T-cell (primary cell): ENCODE results near the gene PIK3C2G. TPM values are rescaled to one million over a fixed set of nuclear protein-coding genes. Genes with fewer than 3 reads are reported as not detected.

ENCODE experiments used
- ATAC-seq, 4 experiments: fragments of 200-7000 bp in 3 of 4; fragments of 150-1000 bp in 1 of 4; cut with Tn5 transposase; replicated peaks in 1 of 4; 1 replicate in 3 of 4; 2 replicates in 1 of 4; pipeline ENCODE4 v1.10.0; 2021; ENCODE audit warnings: moderate library complexity in 3 of 4, mild to moderate bottlenecking in 2 of 4, moderate number of reproducible peaks in 1 of 4
- CTCF ChIA-PET, 2 donors: fragments of 300-600 bp; sonication (Branson Sonifier 250); formaldehyde crosslinking; loops; one replicate each; lab custom pipeline; 2022; ENCODE audit warnings: antibody characterized with exemption in 2 of 2; lab: Charles Lee
- POLR2A ChIA-PET, 2 donors: fragments of 300-600 bp; sonication (Branson Sonifier 250); formaldehyde crosslinking; loops; one replicate each; lab custom pipeline; 2022; ENCODE audit warnings: antibody characterized with exemption in 2 of 2; lab: Charles Lee
- DNase-seq, 35 experiments: peaks; one replicate each; pipeline versions ENCODE4 v3.0.0 to v3.0.0-alpha.2; 2013 to 2023
- H3K27ac ChIP-seq: one replicate; pipeline ENCODE4 v1.5.1; 2013; ENCODE audit warnings: low read length
- H3K27me3 ChIP-seq, 2 experiments: replicated peaks in 1 of 2; 1 replicate in 1 of 2; 2 replicates in 1 of 2; pipeline versions ENCODE4 v1.6.1 to v1.7.0; 2013; ENCODE audit warnings: low read length in 1 of 2, mixed read lengths in 1 of 2; ENCODE audit not compliant: control insufficient read depth in 2 of 2, insufficient read depth in 2 of 2; ENCODE audit errors: extremely low read depth in 1 of 2
- H3K36me3 ChIP-seq, 2 donors: 1 replicate in 1 of 2; 2 replicates in 1 of 2; pipeline versions ENCODE4 v1.6.1 to v1.7.0; 2013; ENCODE audit warnings: low read length in 1 of 2; ENCODE audit not compliant: control insufficient read depth in 2 of 2, insufficient read depth in 1 of 2; ENCODE audit errors: extremely low read depth in 1 of 2
- H3K4me1 ChIP-seq, 2 experiments: 1 replicate in 1 of 2; 2 replicates in 1 of 2; pipeline versions ENCODE4 v1.6.1 to v1.7.0; 2013; ENCODE audit warnings: low read length in 2 of 2, mixed read lengths in 1 of 2; ENCODE audit not compliant: insufficient read depth in 2 of 2, control insufficient read depth in 1 of 2; ENCODE audit errors: extremely low read depth in 1 of 2
- H3K4me3 ChIP-seq, 2 donors: 1 replicate in 1 of 2; 2 replicates in 1 of 2; pipeline versions ENCODE4 v1.5.1 to v1.7.0; 2013; ENCODE audit warnings: mild to moderate bottlenecking in 2 of 2, low read length in 1 of 2, moderate library complexity in 1 of 2; ENCODE audit not compliant: control insufficient read depth in 1 of 2; ENCODE audit errors: extremely low read depth in 1 of 2
- H3K9me3 ChIP-seq: 2 replicates; pipeline ENCODE4 v1.7.0; 2013
- H3K27ac Mint-ChIP-seq, 2 donors: one replicate each; pipeline ENCODE4 v1.8.0; 2020 to 2021; ENCODE audit warnings: mild to moderate bottlenecking in 2 of 2, mixed read lengths in 2 of 2
- H3K27me3 Mint-ChIP-seq, 2 donors: one replicate each; pipeline ENCODE4 v1.8.0; 2021 to 2022; ENCODE audit warnings: mixed read lengths in 2 of 2
- H3K36me3 Mint-ChIP-seq: one replicate; pipeline ENCODE4 v1.8.0; 2021; ENCODE audit warnings: mixed read lengths
- H3K4me1 Mint-ChIP-seq, 3 donors: one replicate each; pipeline ENCODE4 v1.8.0; 2020 to 2022; ENCODE audit warnings: mixed read lengths in 3 of 3, mild to moderate bottlenecking in 1 of 3
- H3K4me3 Mint-ChIP-seq, 3 donors: one replicate each; pipeline ENCODE4 v1.8.0; 2020 to 2022; ENCODE audit warnings: mild to moderate bottlenecking in 3 of 3, mixed read lengths in 3 of 3, moderate library complexity in 3 of 3
- H3K9me3 Mint-ChIP-seq, 3 donors: one replicate each; pipeline ENCODE4 v1.8.0; 2020 to 2022; ENCODE audit warnings: mixed read lengths in 3 of 3
- WGBS: methylation state at CpG from one replicate; pipeline ENCODE4 v1.1.5; 2013; ENCODE audit warnings: missing lambda C conversion rate; ENCODE audit not compliant: insufficient coverage; 5-methylcytosine and 5-hydroxymethylcytosine counted together
- total RNA-seq, 35 experiments: library from RNA in 6 of 35; stranded (reverse) in 6 of 35; fragments of 120-200 nt in 1 of 35; gene quantifications; one replicate each; pipeline versions ENCODE4 v1.2.1 to v1.2.4 and lab custom pipeline; 2013 to 2026

Gene PIK3C2G
- total RNA-seq, 5 donors from 2014 or later (not counting 1 experiment from before 2014, with no cell fraction given): not detected

DNA sequence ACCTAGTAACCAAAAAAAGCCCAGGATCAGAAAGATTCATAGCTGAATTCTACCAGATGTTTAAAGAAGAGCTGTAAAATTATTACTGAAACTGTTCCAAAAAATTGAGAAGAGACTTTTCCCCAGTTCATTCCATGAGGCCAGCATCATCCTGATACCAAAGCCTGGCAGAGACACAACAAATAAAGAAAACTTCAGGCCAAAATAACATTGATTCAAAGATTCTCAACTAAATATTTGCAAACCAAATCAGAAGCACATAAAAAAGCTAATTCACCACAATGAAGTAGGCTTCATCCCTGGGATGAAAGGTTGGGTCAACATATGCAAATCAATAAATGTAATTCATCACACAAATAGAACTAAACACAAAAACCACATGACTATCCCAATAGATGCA, 325.3 kb downstream of the PIK3C2G start:
- ChIA-PET POLR2A (no interaction called here), CTCF (interaction anchor here in 1 of 2 donors (0.6 kb wide), 1 partner anchor 421 kb away, joined by 3 read pairs; no protein-coding TSS in a partner anchor)
- Mint-ChIP-seq H3K4me3 (no peak overlapping the region), H3K36me3 (no peaks in the 10 kb centered on the region), H3K4me1 (no peaks in the 10 kb centered on the region), H3K9me3 (peaks cover 10 to 30% (median 13%) of the 10 kb centered on the region in 3 donors), H3K27me3 (no peaks in the 10 kb centered on the region), H3K27ac (no peak overlapping the region)
- Histone ChIP-seq H3K9me3 (no peaks in the 10 kb centered on the region), H3K36me3 (no peaks in the 10 kb centered on the region), H3K4me3 (no peak overlapping the region), H3K27ac (no peak overlapping the region), H3K4me1 (no peaks in the 10 kb centered on the region), H3K27me3 (no peaks in the 10 kb centered on the region)
- DNase-seq: no peak
- no peak for ATAC-seq

DNA sequence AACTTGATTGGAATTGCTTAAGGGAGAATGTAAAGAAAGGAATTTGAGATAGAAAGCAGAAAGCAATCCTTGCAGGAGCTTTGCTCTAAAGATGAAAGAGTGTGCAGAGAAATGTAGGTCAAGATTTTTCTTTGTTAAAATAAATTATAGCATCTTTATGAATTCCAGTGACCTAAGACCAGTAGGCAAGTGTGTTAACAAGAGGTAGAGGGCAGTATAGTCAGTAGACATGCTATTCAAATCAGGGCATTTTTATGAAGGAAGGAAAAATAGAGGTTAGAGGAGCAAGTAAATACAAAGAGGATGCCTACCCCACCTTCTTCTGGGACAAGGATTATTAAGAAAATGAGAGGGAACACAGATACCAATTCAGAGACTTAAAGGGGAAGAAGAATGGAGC, 328.0 kb downstream of the PIK3C2G start:
- ChIA-PET POLR2A (no interaction called here), CTCF (no interaction called here)
- ATAC-seq: no peak
- no peaks in the 10 kb centered on the region for H3K36me3 Mint-ChIP-seq
- Histone ChIP-seq H3K27ac (no peak overlapping the region), H3K27me3 (no peaks in the 10 kb centered on the region), H3K9me3 (no peaks in the 10 kb centered on the region), H3K4me3 (no peak overlapping the region), H3K36me3 (no peaks in the 10 kb centered on the region), H3K4me1 (no peaks in the 10 kb centered on the region)
- no peak overlapping the region for H3K4me3 Mint-ChIP-seq
- no peak for DNase-seq
- H3K27ac Mint-ChIP-seq: no peak overlapping the region
- H3K9me3 Mint-ChIP-seq: peaks cover 7 to 21% (median 8%) of the 10 kb centered on the region in 3 donors
- no peaks in the 10 kb centered on the region for H3K27me3 Mint-ChIP-seq
- no peaks in the 10 kb centered on the region for H3K4me1 Mint-ChIP-seq

DNA sequence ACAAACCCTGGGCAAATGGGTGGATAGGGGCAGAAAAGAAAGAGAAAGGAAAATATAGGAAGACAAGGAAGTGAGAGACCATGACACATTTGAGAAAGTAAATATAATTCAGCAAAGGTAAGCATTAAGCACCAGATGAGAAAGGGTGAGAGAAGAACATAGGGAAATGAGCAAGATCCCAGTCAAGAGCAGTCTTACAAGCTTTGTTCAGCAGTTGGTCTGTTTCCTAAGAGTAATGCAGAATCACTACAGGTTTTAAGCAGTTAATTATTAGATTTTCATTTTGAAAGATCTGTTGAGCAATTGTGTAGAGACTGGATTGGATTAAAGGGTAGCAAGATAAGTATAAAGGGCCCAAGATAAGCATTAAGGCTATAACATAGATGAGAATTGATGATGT, 330.2 kb downstream of the PIK3C2G start:
- Mint-ChIP-seq H3K9me3 (peaks cover 0 to 11% (median 10%) of the 10 kb centered on the region in 3 donors), H3K27ac (no peak overlapping the region), H3K4me1 (no peaks in the 10 kb centered on the region), H3K4me3 (no peak overlapping the region), H3K36me3 (no peaks in the 10 kb centered on the region), H3K27me3 (no peaks in the 10 kb centered on the region)
- no peaks in the 10 kb centered on the region for H3K9me3 ChIP-seq
- ChIA-PET CTCF (interaction anchor here in 1 of 2 donors (0.5 kb wide), 1 partner anchor 21 kb away, joined by 3 read pairs; no protein-coding TSS in a partner anchor), POLR2A (no interaction called here)
- ATAC-seq: no peak
- no peaks in the 10 kb centered on the region for H3K4me1 ChIP-seq
- no peak for DNase-seq
- no peak overlapping the region for H3K27ac ChIP-seq
- no peaks in the 10 kb centered on the region for H3K27me3 ChIP-seq
- H3K4me3 ChIP-seq: no peak overlapping the region
- no peaks in the 10 kb centered on the region for H3K36me3 ChIP-seq

DNA sequence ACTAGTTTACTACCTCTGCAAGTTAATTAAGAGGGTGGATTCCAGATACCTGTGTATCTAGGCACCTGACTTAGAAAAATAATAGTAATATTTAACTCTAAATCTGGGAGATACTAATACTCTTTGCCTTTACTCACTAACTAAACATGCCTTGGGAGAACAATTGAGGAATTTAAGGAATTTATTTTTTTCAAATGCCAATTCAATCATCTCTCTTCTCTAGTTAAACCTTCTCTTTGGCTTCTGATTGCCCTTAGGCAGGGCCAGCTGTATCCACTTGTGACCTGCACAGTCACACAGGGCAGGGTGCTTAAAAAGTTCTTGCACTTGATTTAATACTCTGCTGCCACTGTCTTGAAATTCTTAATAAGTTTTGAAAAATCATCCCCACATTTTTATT, 334.1 kb downstream of the PIK3C2G start:
- H3K36me3 Mint-ChIP-seq: no peaks in the 10 kb centered on the region
- Histone ChIP-seq H3K27me3 (no peaks in the 10 kb centered on the region), H3K36me3 (no peaks in the 10 kb centered on the region), H3K9me3 (no peaks in the 10 kb centered on the region), H3K4me3 (no peak overlapping the region), H3K4me1 (no peaks in the 10 kb centered on the region), H3K27ac (no peak overlapping the region)
- POLR2A ChIA-PET: no interaction called here
- peaks cover 0 to 7% (median 6%) of the 10 kb centered on the region in 3 donors for H3K9me3 Mint-ChIP-seq
- H3K27ac Mint-ChIP-seq: no peak overlapping the region
- no peak for DNase-seq
- no peaks in the 10 kb centered on the region for H3K27me3 Mint-ChIP-seq
- H3K4me1 Mint-ChIP-seq: no peaks in the 10 kb centered on the region
- no peak overlapping the region for H3K4me3 Mint-ChIP-seq
- CTCF ChIA-PET: no interaction called here
- ATAC-seq: no peak

DNA sequence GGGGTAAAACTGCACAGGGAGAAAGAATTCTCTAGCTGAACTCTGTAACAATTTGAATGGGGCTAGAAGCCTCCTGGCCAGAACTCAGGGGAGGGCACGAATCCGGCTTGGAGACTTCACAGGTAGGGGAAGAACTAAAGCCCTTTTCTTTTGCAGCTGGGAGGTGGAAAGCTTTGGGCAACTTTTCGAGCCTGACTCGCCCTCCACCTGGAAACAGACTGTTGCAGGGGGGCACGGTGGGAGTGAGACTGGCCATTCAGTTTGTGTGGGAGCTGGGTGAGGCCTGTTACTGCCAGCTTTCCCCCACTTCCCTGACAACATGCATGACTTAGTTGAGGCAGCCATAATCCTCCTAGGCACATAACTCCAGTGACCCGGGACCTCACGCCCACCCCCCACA, 340.6 kb downstream of the PIK3C2G start:
- DNase-seq (no peak), ATAC-seq (no peak)
- H3K4me3 ChIP-seq: no peak overlapping the region
- Mint-ChIP-seq H3K36me3 (no peaks in the 10 kb centered on the region), H3K27me3 (no peaks in the 10 kb centered on the region), H3K4me3 (no peak overlapping the region), H3K27ac (no peak overlapping the region), H3K9me3 (peaks cover 0 to 10% (median 0%) of the 10 kb centered on the region in 3 donors), H3K4me1 (no peaks in the 10 kb centered on the region)
- no peaks in the 10 kb centered on the region for H3K36me3 ChIP-seq
- ChIA-PET CTCF (no interaction called here), POLR2A (no interaction called here)
- no peaks in the 10 kb centered on the region for H3K9me3 ChIP-seq
- H3K27ac ChIP-seq: no peak overlapping the region
- no peaks in the 10 kb centered on the region for H3K4me1 ChIP-seq
- WGBS: 90% methylated on average over 2 of the region's 7 CpGs
- no peaks in the 10 kb centered on the region for H3K27me3 ChIP-seq

DNA sequence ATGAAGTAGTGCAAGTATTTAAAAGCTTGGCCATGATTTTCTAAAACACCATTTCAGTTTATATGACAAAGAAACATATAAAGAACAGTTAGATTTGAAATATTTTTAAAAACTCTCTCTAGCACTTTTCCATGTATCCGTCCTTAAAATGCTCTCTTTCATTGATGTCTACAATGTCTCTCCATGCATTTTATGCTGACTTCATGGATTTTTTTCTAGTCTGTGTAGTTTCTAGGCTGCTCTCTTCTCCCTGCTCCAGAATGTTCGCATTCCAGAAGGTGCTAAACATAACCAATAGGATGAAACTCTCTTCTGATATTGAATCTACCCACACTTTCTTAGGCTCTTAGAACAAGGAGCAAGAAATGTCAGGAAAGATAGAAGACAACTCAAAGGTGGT, 351.7 kb downstream of the PIK3C2G start:
- no peak overlapping the region for H3K4me3 ChIP-seq
- Mint-ChIP-seq H3K4me1 (no peaks in the 10 kb centered on the region), H3K4me3 (no peak overlapping the region), H3K36me3 (no peaks in the 10 kb centered on the region), H3K27ac (no peak overlapping the region), H3K27me3 (no peaks in the 10 kb centered on the region), H3K9me3 (peaks cover 3 to 10% (median 4%) of the 10 kb centered on the region in 3 donors)
- H3K27ac ChIP-seq: no peak overlapping the region
- DNase-seq (no peak), ATAC-seq (no peak)
- H3K27me3 ChIP-seq: no peaks in the 10 kb centered on the region
- POLR2A ChIA-PET: no interaction called here
- CTCF ChIA-PET: no interaction called here
- no peaks in the 10 kb centered on the region for H3K9me3 ChIP-seq
- WGBS: no CpG with 5 or more reads among the region's 2 CpGs
- no peaks in the 10 kb centered on the region for H3K36me3 ChIP-seq
- no peaks in the 10 kb centered on the region for H3K4me1 ChIP-seq

DNA sequence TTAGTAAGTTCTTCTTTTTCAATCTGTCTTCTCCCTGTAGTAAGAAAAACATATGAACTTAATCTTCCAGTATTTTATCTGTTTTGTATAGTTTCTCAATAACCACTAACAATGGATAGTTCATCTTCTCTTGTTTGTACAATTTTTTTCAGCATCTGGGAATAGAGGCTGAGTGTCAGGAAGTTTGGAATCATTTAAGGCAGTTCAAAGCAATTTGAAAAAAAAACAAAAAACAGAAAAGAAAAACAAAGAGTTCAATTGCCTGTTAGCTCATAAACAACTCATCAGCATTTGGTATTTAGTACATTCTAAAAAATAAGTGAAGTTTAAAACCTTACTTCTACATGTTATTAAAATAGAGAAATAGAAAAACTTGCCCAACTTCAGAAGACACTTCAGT, 359.7 kb downstream of the PIK3C2G start:
- H3K9me3 ChIP-seq: no peaks in the 10 kb centered on the region
- Mint-ChIP-seq H3K4me1 (no peaks in the 10 kb centered on the region), H3K36me3 (no peaks in the 10 kb centered on the region), H3K27me3 (no peaks in the 10 kb centered on the region), H3K4me3 (no peak overlapping the region), H3K9me3 (peaks cover under 1 to 9% (median 6%) of the 10 kb centered on the region in 3 donors), H3K27ac (no peak overlapping the region)
- no peak overlapping the region for H3K4me3 ChIP-seq
- ATAC-seq (no peak), DNase-seq (no peak)
- no peaks in the 10 kb centered on the region for H3K27me3 ChIP-seq
- POLR2A ChIA-PET: interaction anchor here in 1 of 2 donors (0.5 kb wide), 1 partner anchor 18 kb away, joined by 6 read pairs; no protein-coding TSS in a partner anchor
- CTCF ChIA-PET: no interaction called here
- no peak overlapping the region for H3K27ac ChIP-seq
- H3K36me3 ChIP-seq: no peaks in the 10 kb centered on the region
- H3K4me1 ChIP-seq: no peaks in the 10 kb centered on the region
